HG02763 (cell line): ENCODE data around the gene PTGIR.

ENCODE experiments used
- ATAC-seq: cut with Tn5 transposase; IDR thresholded peaks from one replicate; pipeline ENCODE4 v1.9.1; 2021; ENCODE audit warnings: mild to moderate bottlenecking, moderate library complexity; ENCODE audit not compliant: unreplicated experiment

Gene PTGIR

DNA sequence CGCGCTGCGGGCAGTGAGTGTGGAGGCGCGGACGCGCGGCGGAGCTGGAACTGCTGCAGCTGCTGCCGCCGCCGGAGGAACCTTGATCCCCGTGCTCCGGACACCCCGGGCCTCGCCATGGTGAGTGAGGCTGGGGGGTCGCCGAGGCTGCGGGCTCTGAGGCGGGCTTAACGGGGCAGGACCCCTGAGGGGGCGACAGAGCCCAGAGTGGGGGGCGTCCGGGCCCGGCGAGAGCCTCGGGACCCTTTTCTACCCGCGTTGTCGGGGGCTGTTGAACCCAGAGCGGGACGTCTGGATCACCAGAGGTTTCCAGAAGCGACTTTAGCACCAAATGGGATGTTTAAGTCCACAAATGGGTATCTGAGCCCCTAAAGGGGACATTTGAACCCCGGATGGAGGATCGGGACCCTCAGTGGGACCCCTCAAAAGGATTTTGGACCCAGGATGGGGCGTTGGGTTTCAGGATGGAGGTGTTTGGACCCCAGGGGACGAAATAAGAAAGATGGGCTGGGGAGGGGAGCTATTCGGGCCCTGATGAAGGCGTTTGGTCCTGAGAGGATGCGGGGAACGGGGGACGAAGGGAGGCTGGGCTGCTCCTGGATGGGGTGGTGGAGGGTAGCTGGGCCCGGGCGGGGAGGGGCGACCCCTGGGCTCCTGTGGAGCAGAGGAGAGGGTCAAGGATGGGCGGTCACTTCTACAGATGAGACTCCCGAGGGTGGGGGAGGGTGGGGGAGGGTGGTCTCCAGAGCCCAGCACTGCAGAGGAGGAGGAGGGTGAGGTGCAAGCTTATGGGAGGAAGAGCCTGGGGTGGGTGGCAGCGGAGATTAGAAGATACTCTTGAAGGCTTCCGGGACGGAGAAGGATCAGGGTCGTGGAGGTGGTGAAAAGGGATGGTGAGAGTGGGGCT, 23.3 kb downstream of the PTGIR start, which contains the start of gene CALM3:
Gene CALM3 (plus strand): TSS at position 13 of the 907 bp plus-strand sequence. CDS start 105 bp downstream, at position 118.
- ATAC-seq, result no peak

DNA sequence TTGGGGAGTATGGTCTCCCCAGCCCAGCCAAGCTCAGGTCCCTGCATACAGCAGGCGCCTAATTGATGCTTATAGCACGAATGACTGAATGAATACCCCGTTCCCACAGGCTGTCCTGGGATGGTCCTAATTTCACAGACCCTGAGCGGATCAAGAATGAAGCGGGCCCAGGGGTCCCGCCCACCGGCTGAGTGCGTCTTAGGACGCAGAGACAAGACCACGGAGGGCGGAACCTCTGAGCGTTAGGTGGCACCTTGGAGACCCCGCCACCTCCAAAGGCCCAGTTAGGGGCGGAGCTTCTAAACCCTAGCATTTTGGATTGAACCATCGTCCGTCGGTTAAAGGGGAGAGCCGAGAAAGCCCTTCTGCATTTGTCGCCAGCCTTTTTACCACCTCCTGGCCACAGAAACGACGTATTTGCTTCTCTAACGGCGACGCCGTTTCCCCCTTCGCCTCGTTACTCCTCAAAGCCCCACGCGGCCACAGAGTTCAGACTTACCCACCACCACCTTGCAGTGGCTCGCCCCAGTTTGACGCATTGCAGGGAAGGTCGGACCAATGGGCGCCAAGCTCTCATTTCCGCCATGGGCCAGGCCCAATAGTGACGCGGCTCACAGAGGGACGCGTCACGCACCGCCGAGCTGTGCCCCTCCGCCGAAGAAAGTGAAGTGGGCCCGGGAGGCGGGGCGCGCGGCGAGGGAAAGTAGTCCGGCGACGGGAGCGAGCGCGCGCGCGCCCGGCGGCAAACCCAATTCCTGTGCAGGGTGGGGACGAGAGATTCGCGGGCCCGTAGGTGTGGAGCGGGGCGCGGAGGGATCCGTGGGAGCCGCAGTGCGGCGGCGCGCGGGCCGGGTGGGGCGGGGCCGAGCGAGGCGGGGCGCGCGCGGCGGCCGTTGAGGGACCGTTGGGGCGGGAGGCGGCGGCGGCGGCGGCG, 24.2 kb downstream of the PTGIR start:
- ATAC-seq, result peak; percentile 76

DNA sequence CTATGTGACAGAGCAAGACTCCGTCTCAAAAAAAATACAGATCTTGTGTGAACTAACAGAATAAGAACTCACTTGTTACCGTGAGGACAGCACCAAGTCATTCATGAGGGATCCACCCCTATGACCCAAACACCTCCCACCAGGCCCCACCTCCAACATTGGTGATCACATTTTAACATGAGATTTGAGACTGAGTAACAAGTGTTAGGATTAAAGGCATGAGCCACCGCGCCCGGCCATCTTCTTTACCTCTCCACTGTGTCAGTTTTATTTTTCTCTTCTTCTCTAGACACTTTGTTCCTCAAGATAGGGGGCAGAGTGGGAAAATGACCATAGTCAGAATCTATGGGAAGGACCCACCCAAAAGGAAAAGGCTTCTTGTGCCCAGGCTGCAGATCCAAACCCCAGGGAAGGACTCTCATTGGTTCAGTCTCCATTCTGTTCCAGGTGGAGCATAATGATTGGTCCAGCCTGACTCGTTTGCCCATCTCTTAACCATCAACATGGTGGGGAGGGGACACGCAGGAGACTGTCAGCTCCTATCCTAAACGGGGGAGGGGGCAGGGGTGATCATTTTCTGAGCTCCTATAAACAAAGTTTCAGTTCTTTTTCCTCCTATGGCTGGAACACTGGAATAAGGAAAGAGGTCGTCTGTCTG, 25.0 kb downstream of the PTGIR start:
- no peak for ATAC-seq

DNA sequence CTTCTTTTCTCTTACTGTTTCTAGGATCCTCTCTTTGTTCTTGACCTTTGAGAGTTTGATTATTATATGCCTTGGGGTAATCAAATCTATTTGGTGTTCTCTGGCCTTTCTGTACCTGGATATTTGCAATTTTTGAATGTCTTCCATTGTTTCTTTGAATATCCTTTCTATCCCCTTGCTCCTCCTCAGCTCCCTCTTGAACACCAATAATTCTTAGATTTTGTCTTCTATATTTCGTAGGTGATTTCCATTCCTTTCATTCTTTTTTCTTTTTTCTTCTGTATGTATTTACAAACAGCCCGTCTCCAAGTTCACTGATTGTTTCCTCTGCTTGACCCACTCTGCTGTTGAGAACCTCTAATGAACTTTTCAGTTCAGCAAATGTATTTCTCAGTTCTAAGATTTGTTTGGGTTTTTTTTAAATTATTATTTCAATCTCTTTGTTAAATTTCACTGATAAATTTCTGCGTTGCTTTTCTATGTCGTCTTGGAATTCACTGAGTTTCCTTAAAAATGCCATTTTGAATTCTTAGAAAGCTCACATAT, 26.4 kb downstream of the PTGIR start:
- no peak for ATAC-seq

DNA sequence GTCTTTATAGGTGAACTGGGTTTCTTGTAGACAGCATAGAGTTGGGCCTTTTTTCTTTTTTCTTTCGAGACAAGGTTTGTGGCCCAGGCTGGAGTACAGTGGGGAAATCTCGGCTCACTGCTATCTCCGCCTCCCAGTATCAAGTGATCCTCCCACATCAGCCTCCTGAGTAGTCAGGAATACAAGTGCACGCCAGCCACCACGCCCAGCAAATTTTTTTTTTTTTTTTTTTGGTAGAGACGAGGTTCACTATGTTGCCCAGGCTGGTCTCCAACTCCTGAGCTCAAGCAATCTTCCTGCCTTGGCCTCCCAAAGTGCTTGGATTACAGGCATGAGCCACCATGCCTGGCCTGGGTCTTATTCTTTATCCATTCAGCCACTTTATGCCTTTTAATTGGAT, 28.9 kb downstream of the PTGIR start:
- ATAC-seq, result no peak

DNA sequence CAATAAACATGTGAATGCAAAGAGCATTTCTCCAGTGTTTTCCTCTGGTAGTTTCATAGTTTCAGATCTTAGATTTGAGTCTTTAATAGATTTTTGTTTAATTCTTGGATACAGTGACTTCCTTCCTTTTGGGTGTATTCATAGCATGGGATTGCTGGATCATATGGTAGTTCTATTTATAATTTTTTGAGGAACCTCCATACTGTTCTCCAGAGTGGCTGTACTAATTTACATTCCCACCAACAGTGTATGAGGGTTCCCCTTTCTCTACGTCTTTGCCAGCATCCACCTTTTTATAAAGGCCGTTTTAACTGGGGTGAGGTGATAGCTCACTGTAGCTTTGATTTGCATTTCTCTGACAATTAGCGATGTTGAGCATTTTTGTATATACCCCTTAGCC, 33.0 kb downstream of the PTGIR start:
- no peak for ATAC-seq

DNA sequence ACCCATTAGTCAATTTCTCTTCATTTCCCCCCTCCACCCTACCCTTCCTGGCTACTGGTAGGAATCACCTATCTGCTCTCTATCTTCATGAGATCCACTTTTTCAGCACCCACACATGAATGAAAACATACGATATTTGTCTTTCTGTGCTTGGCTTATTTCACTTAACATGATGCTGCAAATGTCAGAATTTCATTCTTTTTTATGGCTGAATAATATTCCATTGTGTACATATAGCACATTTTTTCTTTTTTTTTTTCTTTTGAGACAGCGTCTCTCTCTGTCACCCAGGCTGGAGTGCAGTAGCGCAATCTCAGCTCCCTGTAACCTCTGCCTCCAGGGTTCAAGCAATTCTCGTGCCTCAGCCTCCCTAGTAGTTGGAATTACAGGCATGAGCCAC, 33.6 kb downstream of the PTGIR start:
- ATAC-seq, result no peak

DNA sequence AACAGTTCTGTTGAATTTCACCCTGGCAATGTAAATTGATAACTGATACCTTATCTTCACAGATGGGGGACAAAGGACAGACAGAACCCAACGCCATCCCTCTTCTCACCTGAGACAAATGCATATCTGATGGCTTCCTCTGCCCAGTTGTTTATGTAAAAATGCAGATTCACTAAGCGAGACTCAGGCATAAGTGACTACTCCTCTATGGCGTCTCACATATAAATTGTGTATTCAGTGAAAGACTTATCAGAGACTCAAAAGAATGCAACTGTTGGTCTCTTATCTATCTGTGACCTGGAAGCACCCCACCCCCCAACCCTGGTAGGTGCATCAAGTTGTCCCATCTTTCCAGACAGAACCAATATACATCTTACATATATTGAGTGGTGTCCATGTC, 37.0 kb downstream of the PTGIR start:
- ATAC-seq, result no peak

DNA sequence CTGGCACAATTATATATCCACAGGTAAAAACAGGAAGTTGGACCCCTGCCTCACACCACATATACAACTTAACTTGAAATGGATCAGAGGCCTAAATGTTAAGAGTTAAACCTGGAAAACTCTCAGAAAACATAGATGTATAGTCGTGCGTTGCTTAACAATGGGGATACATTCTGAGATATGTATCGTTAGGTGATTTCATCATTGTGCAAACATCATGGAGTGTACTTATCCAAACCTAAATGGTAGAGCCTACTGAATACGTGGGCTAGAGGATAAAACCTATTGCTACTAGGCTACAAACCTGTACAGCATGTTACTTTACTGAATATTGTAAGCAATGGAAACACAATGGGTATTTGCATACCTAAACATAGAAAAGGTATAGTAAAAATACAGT, 38.6 kb downstream of the PTGIR start:
- no peak for ATAC-seq

DNA sequence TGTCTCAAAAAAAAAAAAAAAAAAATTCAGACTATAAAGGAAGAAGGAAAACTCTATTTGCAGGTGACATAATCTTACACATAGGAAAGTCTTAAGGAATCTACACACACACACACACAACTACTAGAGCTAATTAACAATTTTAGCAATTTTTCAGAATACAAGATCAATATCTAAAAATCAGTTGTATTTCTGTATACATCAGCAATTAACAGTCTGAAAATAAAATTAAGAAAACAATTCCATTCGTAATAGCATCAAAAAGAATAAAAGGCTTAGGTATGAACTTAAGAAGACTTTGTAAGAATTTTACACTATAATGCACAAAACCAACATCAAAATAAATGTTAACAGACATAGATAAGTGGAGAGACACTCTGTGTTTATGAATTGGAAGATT, 39.4 kb downstream of the PTGIR start:
- no peak for ATAC-seq

DNA sequence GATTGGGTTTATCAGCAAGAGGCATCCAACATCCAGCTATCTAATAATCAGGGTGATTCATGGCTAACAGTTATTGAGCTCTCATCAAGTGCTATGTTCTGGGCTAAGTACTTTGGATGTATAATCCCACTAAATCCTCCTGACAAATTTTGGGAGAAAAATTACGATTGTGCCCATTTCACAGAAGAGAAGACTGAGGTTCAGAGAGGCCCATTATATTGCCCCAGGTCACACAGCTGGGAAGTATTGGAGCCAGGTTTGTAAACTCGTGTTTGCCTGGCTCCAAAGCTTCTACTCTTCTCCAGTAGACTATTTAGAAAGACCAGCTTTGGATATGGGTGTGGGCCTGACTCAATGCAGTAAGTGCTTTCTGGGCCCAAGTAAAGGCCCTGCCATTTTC, 44.6 kb downstream of the PTGIR start:
- no peak for ATAC-seq

DNA sequence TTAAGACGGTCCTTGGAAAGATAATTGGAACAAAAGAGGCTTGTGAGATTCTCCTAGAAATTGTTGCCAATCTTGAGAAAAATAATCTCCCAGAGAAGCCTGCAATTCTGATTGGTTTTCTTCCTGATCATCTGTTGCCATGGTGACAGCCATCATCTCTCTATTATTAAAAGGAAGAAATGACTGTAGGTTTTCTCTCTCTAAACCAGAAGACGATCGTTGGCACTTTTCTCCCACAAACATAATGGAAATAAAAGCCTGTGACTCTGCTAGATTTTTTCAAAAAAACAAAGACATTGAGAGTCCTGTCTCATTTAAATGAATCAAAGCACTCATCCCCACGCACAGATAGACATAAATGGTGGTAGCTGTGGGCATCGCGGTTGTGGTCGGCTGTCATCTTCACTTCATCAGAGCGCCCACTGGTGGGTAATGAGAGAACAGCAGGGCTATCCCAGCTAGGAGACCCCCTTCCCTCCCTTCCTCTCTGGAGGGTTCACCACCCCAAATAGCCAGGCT, 45.5 kb downstream of the PTGIR start:
- no peak for ATAC-seq

DNA sequence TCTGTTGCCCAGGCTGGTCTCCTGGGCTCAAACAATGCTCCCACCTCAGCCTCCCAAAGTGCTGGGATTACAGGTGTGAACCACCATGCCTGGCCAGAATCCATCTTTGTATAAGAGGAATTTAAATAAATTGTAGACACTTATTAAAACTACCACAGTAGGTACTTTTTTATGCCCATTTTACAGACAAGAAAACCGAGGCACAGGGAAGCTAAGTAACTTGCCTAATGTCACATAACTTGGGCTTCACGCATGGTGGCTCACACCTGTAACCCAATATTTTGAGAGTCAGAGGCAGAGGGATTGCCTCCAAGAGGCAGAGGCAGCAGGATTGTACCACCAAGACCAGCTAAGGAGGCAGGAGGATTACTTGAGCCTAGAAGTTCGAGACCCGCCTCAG, 46.4 kb downstream of the PTGIR start:
- no peak for ATAC-seq

DNA sequence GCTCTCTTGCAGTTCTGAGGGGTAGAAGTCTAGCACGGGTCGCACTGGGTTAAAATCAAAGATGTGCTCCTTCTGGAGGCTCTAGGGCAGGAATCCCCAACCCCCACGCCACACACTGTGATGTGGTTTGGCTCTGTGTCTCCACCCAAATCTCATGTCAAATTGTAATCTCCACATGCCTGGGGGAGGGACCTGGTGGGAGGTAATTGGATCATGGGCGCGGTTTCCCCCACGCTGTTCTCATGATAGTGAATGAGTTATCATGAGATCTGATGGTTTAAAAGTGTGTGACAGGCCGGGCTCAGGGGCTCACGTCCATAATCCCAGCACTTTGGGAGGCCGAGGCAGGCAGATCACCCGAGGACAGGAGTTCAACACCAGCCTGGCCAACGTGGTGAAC, 50.4 kb downstream of the PTGIR start:
- ATAC-seq, result no peak

DNA sequence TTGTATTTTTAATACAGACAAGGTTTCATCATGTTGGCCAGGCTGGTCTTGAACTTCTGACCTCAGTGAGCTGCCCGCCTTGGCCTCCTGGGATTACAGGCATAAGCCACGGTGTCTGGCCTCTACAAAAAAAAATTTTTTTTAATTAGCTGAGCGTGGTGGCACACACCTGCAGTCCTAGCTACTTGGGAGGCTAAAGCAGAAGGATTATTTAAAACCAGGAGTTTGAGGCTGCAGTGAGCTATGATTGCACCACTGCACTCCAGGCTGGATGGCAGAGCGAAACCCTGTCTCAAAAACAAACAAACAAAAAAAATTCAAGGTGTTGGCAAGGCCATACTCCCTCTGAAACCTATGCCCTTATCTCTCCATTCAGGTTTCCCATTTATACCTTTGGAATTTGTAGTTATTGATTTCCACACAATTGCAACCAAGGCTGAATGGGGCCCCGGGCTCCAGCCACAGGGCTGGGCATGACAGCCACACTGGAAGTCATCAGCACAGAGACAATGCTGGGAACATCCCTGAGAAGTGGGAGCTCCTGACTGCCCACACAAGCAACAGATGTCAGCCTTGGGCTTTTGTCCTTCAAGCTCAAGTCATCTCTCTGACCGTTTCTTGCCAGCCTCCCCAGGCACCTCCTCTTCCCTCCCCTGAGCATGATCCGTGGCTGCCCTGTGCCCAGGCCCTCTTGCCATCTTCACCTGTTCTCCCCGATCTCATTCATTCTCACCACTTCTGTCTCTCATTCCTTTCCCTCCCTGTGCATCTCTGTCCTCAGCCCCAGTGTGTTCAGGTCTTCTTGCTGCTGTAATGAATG, 51.0 kb downstream of the PTGIR start:
- ATAC-seq, result no peak

DNA sequence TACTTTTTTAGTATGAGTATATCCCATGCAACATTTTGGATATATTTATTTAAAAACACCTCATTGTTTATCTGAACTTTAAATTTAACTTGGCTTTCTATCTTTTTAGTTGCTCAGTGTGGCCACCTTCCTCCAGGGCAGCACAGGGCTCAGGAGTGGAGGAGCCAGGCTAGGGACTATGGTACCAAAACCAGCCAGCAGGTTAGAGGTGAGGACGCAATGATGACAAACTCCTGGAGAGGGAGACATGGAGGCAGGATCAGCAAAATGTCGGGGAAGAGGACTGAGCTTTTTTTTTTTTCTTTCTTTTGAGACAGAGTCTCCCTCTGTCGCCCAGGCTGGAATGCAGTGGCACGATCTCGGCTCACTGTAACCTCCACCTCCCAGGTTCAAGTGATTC, 53.4 kb downstream of the PTGIR start:
- ATAC-seq, result no peak
